ENCODE measurements around the gene FLT1.

FLT1 gene

GRCh38 chr13:28336193-28336657 is 158.7 kb downstream of the FLT1 start:
- Histone ChIP-seq H3K9me3 (ENCODE audit: insufficient read depth, low read length, severe bottlenecking) (no peaks in the 10 kb centered on the region), H3K27ac (ENCODE audit: low read length) (no peak overlapping the region), H4K20me1 (ENCODE audit: insufficient read depth, low read length) (no peaks in the 10 kb centered on the region), H3K4me1 (ENCODE audit: insufficient read depth, low read length) (no peaks in the 10 kb centered on the region; the same call in 1 of the 2 replicates), H2AFZ (ENCODE audit: low read depth, low read length) (no peak overlapping the region), H3K27me3 (ENCODE audit: insufficient read depth, low read length, poor library complexity) (no peaks in the 10 kb centered on the region), H3K4me3 (ENCODE audit: low read depth in 1 of 2, low read length in 2 of 2) (no peak overlapping the region), H3K4me2 (ENCODE audit: insufficient read depth, low read length) (no peak overlapping the region), H3K9ac (ENCODE audit: low read depth, low read length) (no peak overlapping the region), H3K79me2 (ENCODE audit: insufficient read depth, low read length) (no peaks in the 10 kb centered on the region), H3K36me3 (ENCODE audit: insufficient read depth, low read length) (no peaks in the 10 kb centered on the region)
- TF ChIP-seq CTCF (IDR thresholded peaks at IDR 0.05; ENCODE audit: borderline replicate concordance, extremely low read depth, low read length, poor library complexity, severe bottlenecking) (no peak), EZH2 (IDR thresholded peaks at IDR 0.05; ENCODE audit: borderline replicate concordance, low read depth, low read length, severe bottlenecking) (no peak)
- no peak for ATAC-seq (ENCODE audit: insufficient read depth, low read depth)
- no peak for DNase-seq

- DNase-seq (no peak), ATAC-seq (ENCODE audit: insufficient read depth, low read depth) (no peak)
- H3K4me3 ChIP-seq (ENCODE audit: low read depth in 1 of 2, low read length in 2 of 2) = no peak overlapping the region
- H3K79me2 ChIP-seq (ENCODE audit: insufficient read depth, low read length) = no peaks in the 10 kb centered on the region
- H3K27ac ChIP-seq (ENCODE audit: low read length) = no peak overlapping the region
- H2AFZ ChIP-seq (ENCODE audit: low read depth, low read length) = no peak overlapping the region
- H3K9me3 ChIP-seq (ENCODE audit: insufficient read depth, low read length, severe bottlenecking) = no peaks in the 10 kb centered on the region
- no peak overlapping the region for H3K4me2 ChIP-seq (ENCODE audit: insufficient read depth, low read length)
- H3K27me3 ChIP-seq (ENCODE audit: insufficient read depth, low read length, poor library complexity) = no peaks in the 10 kb centered on the region
- H3K36me3 ChIP-seq (ENCODE audit: insufficient read depth, low read length) = no peaks in the 10 kb centered on the region
- H3K4me1 ChIP-seq (ENCODE audit: insufficient read depth, low read length) = no peaks in the 10 kb centered on the region
- no peak overlapping the region for H3K9ac ChIP-seq (ENCODE audit: low read depth, low read length)
- TF ChIP-seq EZH2 (IDR thresholded peaks at IDR 0.05; ENCODE audit: borderline replicate concordance, low read depth, low read length, severe bottlenecking) (no peak), CTCF (IDR thresholded peaks at IDR 0.05; ENCODE audit: borderline replicate concordance, extremely low read depth, low read length, poor library complexity, severe bottlenecking) (no peak)
- no peaks in the 10 kb centered on the region for H4K20me1 ChIP-seq (ENCODE audit: insufficient read depth, low read length)
Measured at GRCh38 chr13:28333204-28333881, 161.6 kb downstream of the FLT1 start.

GRCh38 chr13:28329395-28330158 is 165.4 kb downstream of the FLT1 start:
- Histone ChIP-seq H3K27me3 (ENCODE audit: insufficient read depth, low read length, poor library complexity) (no peaks in the 10 kb centered on the region), H3K4me1 (ENCODE audit: insufficient read depth, low read length) (no peaks in the 10 kb centered on the region), H3K36me3 (ENCODE audit: insufficient read depth, low read length) (no peaks in the 10 kb centered on the region), H3K27ac (ENCODE audit: low read length) (no peak overlapping the region), H3K9ac (ENCODE audit: low read depth, low read length) (no peak overlapping the region), H3K4me2 (ENCODE audit: insufficient read depth, low read length) (no peak overlapping the region), H3K4me3 (ENCODE audit: low read depth in 1 of 2, low read length in 2 of 2) (no peak overlapping the region), H4K20me1 (ENCODE audit: insufficient read depth, low read length) (no peaks in the 10 kb centered on the region), H3K79me2 (ENCODE audit: insufficient read depth, low read length) (no peaks in the 10 kb centered on the region), H2AFZ (ENCODE audit: low read depth, low read length) (peak overlapping the region; percentile 1; the same call in 1 of the 2 replicates), H3K9me3 (ENCODE audit: insufficient read depth, low read length, severe bottlenecking) (no peaks in the 10 kb centered on the region)
- DNase-seq = no peak
- TF ChIP-seq EZH2 (IDR thresholded peaks at IDR 0.05; ENCODE audit: borderline replicate concordance, low read depth, low read length, severe bottlenecking) (no peak), CTCF (IDR thresholded peaks at IDR 0.05; ENCODE audit: borderline replicate concordance, extremely low read depth, low read length, poor library complexity, severe bottlenecking) (no peak)
- ATAC-seq (ENCODE audit: insufficient read depth, low read depth) = no peak

Measured in DND-41 (cell line).